ENCODE measurements around the gene SLC25A22. TPM values are rescaled to one million over a fixed set of nuclear protein-coding genes. Genes with fewer than 3 reads are reported as not detected.

The SLC25A22 gene
- total RNA-seq, 4 donors from 2014 or later = 5.2 to 14.5 (median 6.9) TPM

DNA sequence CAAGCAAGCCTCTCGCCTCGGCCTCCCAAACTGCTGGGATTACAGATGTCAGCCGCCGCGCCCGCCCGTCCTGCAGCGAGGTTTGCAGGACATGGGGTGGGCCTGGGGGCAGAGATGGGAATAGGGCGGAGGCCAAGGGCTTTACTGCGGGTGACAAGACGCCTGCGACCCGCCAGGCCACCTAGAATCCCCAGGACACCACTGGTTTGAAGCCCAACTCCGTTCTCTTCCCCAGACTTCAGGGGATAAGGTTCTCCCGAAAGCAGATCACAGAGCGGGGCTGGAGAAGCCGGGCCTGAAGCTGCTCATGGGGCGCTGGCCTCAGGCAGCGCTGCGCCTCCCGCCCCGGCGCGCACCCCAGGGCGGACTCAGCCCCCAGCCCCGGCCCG lies 43.9 kb upstream of the SLC25A22 start:
- Histone ChIP-seq H3K9me3 (no peaks in the 10 kb centered on the region), H3K36me3 (peaks cover 0 to 39% of the 10 kb centered on the region in 2 donors), H3K27ac (peak overlapping the region; percentile 79 to 98 (median 93)), H3K4me1 (peaks cover 6 to 88% (median 25%) of the 10 kb centered on the region in 3 donors), H3K27me3 (no peaks in the 10 kb centered on the region), H3K4me3 (peak overlapping the region; percentile 91 to 100)
- 0% methylated on average over 1 of the region's 27 CpGs; no CpG with 5 or more reads in 1 of the 2 donors for WGBS, 2 donors (ENCODE audit: low coverage in 1 of 2)
- no peak for TF ChIP-seq EP300 (IDR thresholded peaks at IDR 0.05)
- no peak for TF ChIP-seq POLR2AphosphoS5 (IDR thresholded peaks at IDR 0.05)
- no peak for TF ChIP-seq POLR2A (IDR thresholded peaks at IDR 0.05)
- TF ChIP-seq CTCF (IDR thresholded peaks at IDR 0.05) = no peak
- ATAC-seq = no peak

- Histone ChIP-seq H3K4me1 (peaks cover 6 to 88% (median 13%) of the 10 kb centered on the region in 3 donors), H3K9me3 (no peaks in the 10 kb centered on the region), H3K36me3 (peaks cover 0 to 50% of the 10 kb centered on the region in 2 donors), H3K27ac (peak overlapping the region in 2 of 4 donors; percentile 44 to 92), H3K4me3 (peak overlapping the region in 1 of 2 donors; percentile 100), H3K27me3 (no peaks in the 10 kb centered on the region)
- ATAC-seq = no peak
- no CpG with 5 or more reads among the region's 25 CpGs for whole genome bisulfite sequencing, 2 donors (ENCODE audit: low coverage in 1 of 2)
- TF ChIP-seq POLR2A (IDR thresholded peaks at IDR 0.05) = no peak
- no peak for TF ChIP-seq POLR2AphosphoS5 (IDR thresholded peaks at IDR 0.05)
- TF ChIP-seq CTCF (IDR thresholded peaks at IDR 0.05) = no peak
- TF ChIP-seq EP300 (IDR thresholded peaks at IDR 0.05) = no peak
Measured at GRCh38 chr11:839875-840617, 42.0 kb upstream of the SLC25A22 start.

- peaks cover 6 to 88% (median 17%) of the 10 kb centered on the region in 3 donors for H3K4me1 ChIP-seq
- peaks cover 0 to 50% of the 10 kb centered on the region in 2 donors for H3K36me3 ChIP-seq
- no peak for ATAC-seq
- H3K27me3 ChIP-seq = no peaks in the 10 kb centered on the region
- 83 to 100% methylated on average over 1 of the region's 5 CpGs for WGBS, 2 donors (ENCODE audit: low coverage in 1 of 2)
- peak overlapping the region in 1 of 4 donors; percentile 31 for H3K27ac ChIP-seq
- TF ChIP-seq POLR2AphosphoS5 (IDR thresholded peaks at IDR 0.05) (no peak), CTCF (IDR thresholded peaks at IDR 0.05) (no peak), EP300 (IDR thresholded peaks at IDR 0.05) (no peak), POLR2A (IDR thresholded peaks at IDR 0.05) (no peak)
- no peaks in the 10 kb centered on the region for H3K9me3 ChIP-seq
- H3K4me3 ChIP-seq = no peak overlapping the region
Measured at GRCh38 chr11:839280-839623, 41.2 kb upstream of the SLC25A22 start.

DNA sequence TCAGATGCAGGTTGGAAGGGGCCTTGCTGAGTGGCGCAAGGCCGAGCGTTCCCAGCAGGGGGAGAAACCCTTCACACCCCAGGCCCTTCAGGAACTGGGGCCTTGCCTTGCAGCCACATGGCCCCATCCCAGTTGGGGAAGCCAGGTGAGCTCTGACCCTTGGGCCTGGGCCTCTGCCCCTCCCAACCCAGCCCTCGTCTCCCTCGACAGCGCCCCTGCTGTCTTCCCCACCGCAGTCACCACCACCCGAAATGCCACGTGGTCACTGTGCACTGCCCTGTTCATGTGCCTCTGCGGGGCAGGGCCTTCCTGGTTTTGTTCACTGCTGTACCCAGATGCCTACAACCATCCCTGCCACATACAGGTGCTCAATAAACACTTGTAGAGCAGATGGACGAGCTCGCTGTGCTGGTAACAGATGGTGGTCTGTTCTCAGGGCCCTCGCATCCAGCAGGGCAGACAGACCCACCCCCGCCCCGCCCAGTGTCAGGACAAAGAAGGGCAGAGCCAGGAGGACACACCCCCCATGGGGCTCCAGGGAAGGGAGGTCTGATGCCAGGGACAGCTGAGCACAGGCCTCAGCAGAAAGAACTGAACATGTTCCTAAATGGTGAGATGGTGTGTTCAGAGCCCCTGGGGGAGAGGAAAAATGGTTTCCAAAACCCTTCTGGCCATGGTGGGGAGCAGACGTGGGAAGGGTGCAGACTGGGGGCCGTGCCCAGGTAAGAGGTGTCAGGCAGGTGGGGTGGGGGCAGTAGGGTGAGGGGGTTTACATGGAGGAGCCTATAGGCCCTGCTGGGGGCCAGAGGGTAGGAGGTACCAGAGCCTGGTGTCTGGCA lies 40.6 kb upstream of the SLC25A22 start:
- Histone ChIP-seq H3K36me3 (peaks cover 0 to 50% of the 10 kb centered on the region in 2 donors), H3K4me3 (no peak overlapping the region), H3K9me3 (no peaks in the 10 kb centered on the region), H3K27me3 (no peaks in the 10 kb centered on the region), H3K27ac (peak overlapping the region in 2 of 4 donors; percentile 19 to 31), H3K4me1 (peaks cover 6 to 88% (median 23%) of the 10 kb centered on the region in 3 donors)
- no peak for ATAC-seq
- TF ChIP-seq EP300 (IDR thresholded peaks at IDR 0.05) = no peak
- TF ChIP-seq POLR2AphosphoS5 (IDR thresholded peaks at IDR 0.05) = no peak
- no peak for TF ChIP-seq CTCF (IDR thresholded peaks at IDR 0.05)
- no peak for TF ChIP-seq POLR2A (IDR thresholded peaks at IDR 0.05)
- 0 to 45% methylated on average over 1 to 4 of the region's 17 CpGs for WGBS, 2 donors (ENCODE audit: low coverage in 1 of 2)
